ENCODE measurements around the gene DHRS3. TPM values are rescaled to one million over a fixed set of nuclear protein-coding genes. Genes with fewer than 3 reads are reported as not detected.

DHRS3 gene
- total and polyA plus RNA-seq, 2 of the 13 experiments (the other 11 are each of a cell fraction or from before 2014, with no cell fraction given) = 48.5 to 90.5 TPM

GRCh38 chr1:12536023-12536639 lies 81.9 kb downstream of the DHRS3 start:
- Histone ChIP-seq H3K4me1 (ENCODE audit: insufficient read depth, low read length) (peaks cover 67% of the 10 kb centered on the region), H4K20me1 (ENCODE audit: insufficient read depth, low read length) (no peaks in the 10 kb centered on the region), H3K9me3 (ENCODE audit: low read length) (no peaks in the 10 kb centered on the region), H3K36me3 (replicated peaks in 1 of 2; ENCODE audit: control insufficient read depth in 1 of 2, insufficient read depth in 2 of 2, low read length in 2 of 2) (no peaks in the 10 kb centered on the region), H2AFZ (ENCODE audit: low read length) (no peak overlapping the region), H3K4me2 (ENCODE audit: low read depth, low read length) (no peak overlapping the region), H3K4me3 (replicated peaks in 1 of 3; ENCODE audit: insufficient read depth in 1 of 3, low read depth in 2 of 3, low read length in 3 of 3) (no peak overlapping the region), H3K9ac (ENCODE audit: insufficient read depth, low read depth, low read length) (no peak overlapping the region), H3K27me3 (ENCODE audit: control insufficient read depth in 1 of 2, insufficient read depth in 2 of 2, low read length in 2 of 2) (peaks cover 0 to 8% of the 10 kb centered on the region in 2 experiments; a peak in 1 of 5 replicates), H3K79me2 (ENCODE audit: insufficient read depth, low read length) (no peaks in the 10 kb centered on the region), H3K27ac (ENCODE audit: extremely low read length, insufficient read depth, low read length) (no peak overlapping the region)
- 90% methylated on average over 1 of the region's 1 CpG for WGBS (ENCODE audit: low lambda C conversion rate)
- in situ Hi-C loops (cut with HindIII; ENCODE audit: extremely low pct_ligation_motif_present, low pct_unique_long_range_greater_than_20kb) = no loop called here
- no peak for ATAC-seq
- ChIA-PET POLR2A (no interaction called here), CTCF (ENCODE audit: low intra/inter-chr PET ratio, low total read pairs) (no interaction called here)
- DNase-seq (ENCODE audit: low spot score) = no peak
- intact Hi-C loops (cut with micrococcal nuclease; ENCODE audit: unreplicated experiment) = no loop called here
- no TSS peak for BruUV-seq (replicated peaks)
- FAIRE-seq = no peak
- no peak for TF ChIP-seq ZNF335 (CRISPR knock-in tag; IDR thresholded peaks at IDR 0.05)
- no peak for TF ChIP-seq GTF3A (CRISPR knock-in tag; conservative IDR thresholded peaks at IDR 0.05)
- TF ChIP-seq FOXA1 (IDR thresholded peaks at IDR 0.05) = no peak
- no peak for TF ChIP-seq FOXA1 (CRISPR knock-in tag; IDR thresholded peaks at IDR 0.05)
- no peak for TF ChIP-seq IRX3 (CRISPR knock-in tag; IDR thresholded peaks at IDR 0.05; ENCODE audit: borderline replicate concordance, low read depth)
- no peak for TF ChIP-seq TP53 (CRISPR knock-in tag; conservative IDR thresholded peaks at IDR 0.05)
- TF ChIP-seq KLF15 (CRISPR knock-in tag; IDR thresholded peaks at IDR 0.05; ENCODE audit: borderline replicate concordance) = no peak
- TF ChIP-seq ZNF350 (CRISPR knock-in tag; IDR thresholded peaks at IDR 0.05; ENCODE audit: borderline replicate concordance, low read depth) = no peak
- no peak for TF ChIP-seq ZNF20 (CRISPR knock-in tag; IDR thresholded peaks at IDR 0.05)
- TF ChIP-seq CENPT (CRISPR knock-in tag; IDR thresholded peaks at IDR 0.05; ENCODE audit: low read depth) = no peak
- no peak for TF ChIP-seq ZNF275 (CRISPR knock-in tag; IDR thresholded peaks at IDR 0.05; ENCODE audit: borderline replicate concordance)
